GM19099 (cell line): ENCODE measurements around the gene CCDC85C.

Source experiments
- POLR2A ChIP-seq: IDR thresholded peaks from 3 replicates; pipeline ENCODE4 v1.6.1; 2011; ENCODE audit warnings: low read depth; ENCODE audit not compliant: insufficient read length; ENCODE audit errors: extremely low read depth

The CCDC85C gene

DNA sequence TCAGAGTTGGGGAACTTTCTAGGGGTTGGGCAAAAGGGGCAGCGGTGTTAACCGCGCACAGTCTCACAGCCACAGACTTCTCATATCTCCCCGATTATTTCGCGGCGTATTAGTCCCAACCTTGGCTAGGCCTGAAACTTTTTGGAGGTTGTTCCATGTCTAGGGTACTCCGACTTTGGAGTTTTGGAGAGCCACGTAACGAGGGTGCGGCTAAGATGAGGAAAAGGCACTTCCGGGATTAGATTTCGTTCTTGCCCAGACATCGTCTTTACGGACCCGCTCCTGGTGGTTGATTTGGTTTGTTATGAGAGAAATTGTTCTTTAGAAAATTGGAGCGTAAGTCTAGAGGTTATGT is 122.3 kb downstream of the CCDC85C start:
- no peak for TF ChIP-seq POLR2A

DNA sequence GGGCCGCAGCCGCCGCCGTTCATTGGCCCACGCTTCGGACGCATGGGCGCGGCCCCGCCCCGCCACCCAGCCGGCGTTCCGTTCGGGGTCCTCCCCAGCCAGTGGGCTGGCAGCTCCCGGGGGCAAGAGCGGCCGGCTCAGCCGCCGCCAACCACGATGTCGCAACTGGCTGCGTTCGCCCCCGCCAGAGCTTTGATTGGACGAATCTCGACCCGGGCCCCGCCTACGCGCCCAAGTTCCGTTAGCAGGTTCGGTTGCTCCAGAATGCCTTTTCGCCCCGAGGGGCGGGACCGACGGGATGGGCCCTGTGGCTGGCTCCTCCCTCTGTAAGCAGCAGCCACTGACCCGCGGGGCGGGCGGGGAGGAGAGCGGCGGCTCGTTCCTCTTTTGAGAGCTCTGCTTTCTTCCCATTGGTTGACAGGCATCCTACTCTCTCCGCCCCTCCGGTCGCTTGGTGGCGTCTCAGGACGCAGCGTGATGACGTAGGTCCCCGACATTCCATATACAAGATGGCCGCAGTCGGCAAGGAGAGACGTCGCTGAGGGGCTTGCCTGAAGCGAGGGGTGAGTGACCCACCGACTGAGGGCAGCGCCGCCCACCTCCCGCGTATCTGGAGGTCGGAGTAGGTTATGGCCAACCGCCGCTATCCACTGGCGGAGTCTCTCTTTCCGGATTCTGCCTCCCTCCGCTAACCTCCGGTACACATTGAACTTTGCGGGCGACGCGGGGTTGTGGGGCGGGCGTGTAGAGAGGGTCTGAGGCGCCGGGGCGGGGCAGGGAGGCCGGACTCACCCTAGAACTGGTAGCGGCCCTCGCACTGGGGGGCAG is 122.9 kb downstream of the CCDC85C start, which contains the start of gene CCNK:
Gene CCNK, plus strand, starts transcription at position 493 of the 828 bp plus-strand sequence. CDS start 11,269 bp downstream, outside the sequence.
- peak; percentile 93 for TF ChIP-seq POLR2A

DNA sequence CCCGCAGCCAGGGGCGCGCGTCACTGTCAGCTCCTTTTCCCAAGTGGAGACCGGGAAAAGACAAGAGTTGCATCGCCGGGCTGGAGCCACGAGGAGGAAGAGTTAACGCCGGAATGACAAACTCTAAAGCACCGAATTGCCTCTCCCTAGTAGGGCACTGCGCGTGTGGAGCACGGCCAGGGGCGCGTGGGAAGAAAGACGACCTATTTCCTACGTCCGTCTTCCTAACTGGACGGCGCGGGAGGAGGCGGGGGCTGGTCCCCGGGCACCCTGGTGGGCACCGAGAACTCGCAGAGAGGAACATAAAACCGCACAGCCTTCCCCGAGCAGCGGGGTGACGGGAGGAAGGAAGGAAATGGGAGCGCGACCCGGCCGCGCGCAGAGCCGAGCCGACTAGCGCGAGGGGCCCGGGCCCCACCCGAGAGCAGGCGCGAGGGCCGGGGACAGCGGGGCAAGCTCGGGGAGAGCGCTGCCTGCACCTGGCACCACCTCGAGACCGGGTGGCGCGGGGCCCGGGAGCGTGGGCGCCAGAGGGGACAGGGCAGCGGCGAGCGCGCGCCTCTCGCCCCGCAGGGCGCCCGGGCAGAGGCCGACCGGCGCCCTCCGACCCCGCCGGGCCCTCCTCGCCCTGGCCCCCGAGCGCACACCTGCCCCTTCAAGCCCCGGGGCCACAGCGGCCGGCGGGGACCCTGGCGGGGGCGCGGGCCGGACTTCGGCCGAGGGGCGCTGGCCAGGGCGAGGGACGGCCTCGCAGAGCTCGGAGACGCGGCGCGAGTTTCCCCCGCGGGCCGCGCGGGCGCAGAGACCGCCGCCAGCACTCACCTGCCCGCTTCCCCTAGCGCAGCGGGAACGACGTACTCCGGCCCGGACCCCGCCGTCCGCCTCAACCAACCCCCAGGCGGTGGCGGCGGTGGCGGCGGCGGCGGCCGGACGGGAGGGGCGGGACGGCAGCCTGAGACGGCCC is 123.8 kb downstream of the CCDC85C start, which contains the start of gene SETD3:
Gene SETD3, minus strand, starts transcription at position 954 of the 964 bp plus-strand sequence. CDS start 15,054 bp downstream, outside the sequence.
- peak; percentile 53 for TF ChIP-seq POLR2A

DNA sequence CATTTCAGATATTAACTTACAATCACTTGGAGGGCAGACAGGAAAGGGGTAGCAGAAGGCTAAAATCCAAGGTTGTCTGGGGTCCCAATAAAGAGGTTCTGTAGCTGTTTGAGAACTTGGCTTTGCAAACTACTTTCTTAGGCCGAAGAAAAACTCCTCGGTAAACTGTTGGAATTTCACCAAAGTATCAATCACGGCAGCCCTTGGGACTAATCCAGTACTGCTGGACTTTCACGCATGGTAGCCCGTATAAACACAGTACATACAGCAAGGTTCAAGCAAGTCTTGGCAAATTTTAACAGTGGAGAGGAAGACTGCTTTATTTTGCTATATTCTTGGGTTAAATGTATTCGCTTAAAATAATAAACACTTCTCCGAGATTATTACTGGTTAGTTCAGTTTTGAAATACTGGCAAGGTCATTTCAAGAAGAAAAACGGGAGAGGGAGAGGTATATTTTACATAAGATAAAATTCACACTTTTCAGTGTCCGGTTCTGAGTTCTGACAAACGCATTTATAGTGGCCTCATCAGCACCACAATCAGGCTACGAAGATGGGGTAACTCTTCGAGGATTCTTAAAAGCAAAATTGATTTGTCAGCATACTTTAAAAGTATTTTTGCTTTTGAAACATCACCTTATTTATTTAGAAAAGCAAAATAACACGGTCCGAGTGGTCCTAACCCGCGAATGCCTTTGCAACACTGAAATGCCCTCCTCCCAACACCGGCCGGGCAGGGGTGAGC is 124.7 kb downstream of the CCDC85C start:
- no peak for TF ChIP-seq POLR2A

DNA sequence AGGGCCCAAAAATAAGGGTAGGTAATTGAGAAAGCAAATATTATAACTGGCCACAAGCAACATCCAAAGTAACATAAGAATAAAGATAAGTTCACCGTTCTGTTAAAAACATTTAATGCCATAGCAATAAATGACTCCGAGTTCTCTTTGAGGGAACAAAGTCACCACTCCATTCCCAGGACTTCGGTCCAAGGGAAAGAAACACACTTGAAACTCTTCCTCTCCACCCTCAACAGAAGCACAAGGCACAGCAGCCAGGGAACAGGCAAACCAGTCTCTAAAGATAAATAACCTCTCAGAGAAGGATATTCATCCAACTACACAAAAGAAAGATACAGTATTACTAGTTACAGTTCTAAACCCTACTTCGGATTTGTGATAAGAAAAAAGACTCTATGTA is 125.9 kb downstream of the CCDC85C start:
- TF ChIP-seq POLR2A, result no peak

DNA sequence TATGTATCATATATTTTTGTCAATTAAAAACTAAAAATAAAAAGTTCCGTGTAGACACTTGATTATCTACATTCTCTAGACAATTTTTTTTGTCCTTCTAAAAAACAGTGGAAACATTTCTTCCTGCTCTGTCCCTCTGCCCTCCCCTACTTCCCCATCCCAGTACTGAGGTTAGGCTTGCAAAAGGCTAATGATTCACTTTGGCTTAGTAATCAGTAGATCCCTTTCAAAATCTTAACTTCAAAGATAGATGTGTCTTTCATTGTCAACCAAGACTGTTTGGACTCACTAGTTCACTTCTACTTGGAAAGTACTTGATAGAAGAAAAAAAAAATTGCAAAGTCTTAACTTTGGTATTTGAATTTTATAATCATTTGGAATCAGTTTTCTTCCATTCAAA is 127.1 kb downstream of the CCDC85C start:
- TF ChIP-seq POLR2A, result no peak

DNA sequence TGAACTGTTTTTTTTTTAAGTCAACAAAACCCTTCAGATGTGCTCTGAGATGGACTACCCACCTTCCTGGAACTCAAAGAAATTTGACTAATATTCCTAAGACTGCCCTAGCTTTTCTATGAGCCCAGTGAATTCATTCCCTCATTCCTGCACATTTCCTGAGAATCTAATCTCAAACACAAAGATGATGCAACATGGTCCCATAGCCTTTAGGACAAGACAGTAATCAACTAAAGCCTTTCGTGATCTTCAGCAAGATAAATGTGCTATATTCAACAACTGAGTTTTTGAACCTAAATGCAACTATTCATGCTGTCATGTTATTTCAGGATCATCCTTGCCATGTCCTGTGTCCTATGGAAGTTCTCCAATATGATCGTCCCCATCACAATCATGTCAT is 128.3 kb downstream of the CCDC85C start:
- no peak for TF ChIP-seq POLR2A

DNA sequence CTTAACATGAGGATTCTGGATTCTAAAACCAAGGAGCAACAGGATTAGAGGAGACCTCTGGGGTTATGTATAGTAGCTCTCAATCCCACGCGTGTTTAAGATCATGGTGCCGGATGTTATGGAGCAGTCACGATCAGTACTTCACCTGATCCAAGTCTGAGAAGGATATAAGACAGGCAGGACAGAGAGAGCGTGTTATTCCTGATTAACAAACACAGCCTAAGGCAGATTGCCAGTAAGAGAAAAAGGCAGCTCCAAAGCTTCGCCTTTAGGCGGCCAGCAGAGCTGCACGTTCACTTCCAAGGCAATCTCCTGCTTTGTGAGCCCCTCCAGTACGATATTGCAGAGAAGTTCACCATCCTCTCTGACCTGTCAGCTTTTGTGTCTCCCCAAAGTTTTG is 128.8 kb downstream of the CCDC85C start:
- TF ChIP-seq POLR2A, result no peak

DNA sequence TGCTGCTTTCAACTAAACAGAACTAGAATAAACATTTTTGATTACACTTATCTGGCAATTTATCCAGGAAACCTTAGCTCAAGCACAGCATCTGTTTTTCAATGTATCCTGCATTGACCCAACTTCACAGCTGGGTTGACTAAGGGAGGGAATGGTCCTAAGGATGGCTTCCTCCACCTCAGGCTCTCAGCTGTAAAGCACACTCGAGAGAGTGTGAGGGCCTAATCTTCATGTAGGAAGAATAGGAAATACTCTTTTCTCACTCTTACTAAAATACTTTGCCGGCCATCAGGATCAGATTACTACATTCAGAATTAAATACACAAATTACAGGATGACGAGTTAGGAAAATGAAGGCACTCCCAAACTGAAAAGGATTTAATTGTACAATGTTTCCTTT is 130.5 kb downstream of the CCDC85C start:
- no peak for TF ChIP-seq POLR2A

DNA sequence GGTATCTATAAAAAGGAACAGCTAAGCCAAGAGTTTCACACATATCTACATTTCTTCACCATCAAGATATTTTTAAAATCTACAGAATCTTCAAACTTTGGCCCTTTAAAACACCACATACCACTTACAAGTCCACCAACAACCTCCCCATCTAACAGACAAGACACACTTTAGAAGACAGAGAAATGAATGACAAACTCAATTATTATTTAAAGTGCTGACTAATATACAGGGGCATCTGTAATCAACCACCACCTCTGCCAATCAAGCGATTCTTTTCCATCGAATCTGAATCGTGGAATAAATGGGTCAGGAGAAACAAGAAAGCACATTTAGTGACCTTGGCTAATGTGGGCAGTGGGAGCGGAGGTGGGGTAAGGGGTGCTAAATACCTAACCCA is 131.1 kb downstream of the CCDC85C start:
- TF ChIP-seq POLR2A, result no peak

DNA sequence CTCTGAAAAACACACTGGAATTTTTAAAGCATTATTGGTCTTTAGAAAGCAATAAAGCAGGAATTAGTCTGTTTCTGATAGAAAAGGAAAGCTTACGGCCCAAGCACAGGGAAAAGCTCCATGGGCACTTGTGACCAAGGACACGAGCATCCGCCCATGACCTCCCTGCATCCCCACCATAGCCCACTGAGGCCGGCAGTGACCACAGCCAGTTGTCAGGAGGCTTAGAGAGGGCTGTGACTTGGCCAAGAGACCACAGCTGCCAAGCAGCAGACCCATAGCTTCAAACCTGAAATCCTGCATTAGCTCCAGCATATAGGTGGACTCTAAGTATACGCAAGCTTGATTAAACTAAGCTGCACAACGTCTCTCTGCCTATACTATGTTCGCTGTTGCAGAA is 132.3 kb downstream of the CCDC85C start:
- no peak for TF ChIP-seq POLR2A

DNA sequence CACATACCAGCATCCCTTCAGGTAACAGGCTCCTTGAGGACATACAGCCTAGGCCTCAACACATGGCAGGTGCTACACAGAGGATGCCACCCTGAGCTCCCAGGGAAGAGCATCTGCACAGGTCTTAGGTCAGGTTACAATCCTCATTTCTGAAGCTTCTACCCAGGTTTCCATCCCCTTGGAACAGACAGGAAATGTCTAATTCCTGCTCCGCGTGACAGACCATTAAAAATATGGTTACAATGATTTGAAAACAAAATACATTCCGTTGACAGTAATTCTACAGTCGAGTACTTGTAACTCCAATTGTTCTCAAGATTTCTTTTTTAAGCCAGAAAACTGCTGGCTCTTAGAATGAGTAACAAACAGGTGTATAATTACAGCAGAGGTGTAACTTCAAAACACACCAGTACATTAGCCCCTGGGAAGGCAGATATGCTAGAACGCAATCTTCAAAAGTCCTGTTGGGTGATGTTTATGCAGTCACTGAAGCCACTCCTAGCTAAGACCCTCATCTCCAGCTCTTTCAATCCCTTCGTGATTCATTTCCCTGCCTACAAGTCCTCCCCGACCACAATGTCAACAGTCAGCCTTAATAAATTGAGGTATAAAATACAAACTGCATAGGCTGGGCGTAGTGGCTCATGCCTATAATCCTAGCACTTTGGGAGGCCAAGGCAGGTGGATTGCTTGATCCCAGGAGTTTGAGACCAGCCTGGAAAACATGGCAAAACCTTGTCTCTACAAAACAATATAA is 135.0 kb downstream of the CCDC85C start:
- no peak for TF ChIP-seq POLR2A

DNA sequence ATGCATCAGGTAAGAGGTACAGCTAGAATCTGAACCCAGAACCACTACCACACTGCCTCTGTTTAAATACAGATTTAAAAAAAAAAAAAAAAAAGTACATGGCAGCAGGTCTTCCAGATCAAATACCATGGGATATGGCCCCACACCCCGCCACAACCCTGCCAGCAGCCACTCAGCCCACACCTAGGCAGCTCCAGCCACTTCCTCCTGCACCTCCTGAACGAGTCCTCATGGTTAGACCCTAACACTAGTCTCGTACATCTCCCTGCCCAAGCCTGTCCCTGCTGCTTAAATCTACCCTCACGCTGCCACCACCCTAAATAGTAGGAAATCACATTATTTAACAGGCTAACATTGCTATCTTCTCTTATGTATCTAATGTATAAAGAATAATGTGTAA is 135.9 kb downstream of the CCDC85C start:
- TF ChIP-seq POLR2A, result no peak
